CD14-positive monocyte (primary cell): Measurements from ENCODE around the gene LDB1. TPM values are rescaled to one million over a fixed set of nuclear protein-coding genes. Genes with fewer than 3 reads are reported as not detected.

Experiments
- DNase-seq, 3 donors: peaks; one replicate each; pipeline ENCODE4 v3.0.0-alpha.2; 2011 to 2022
- H2AFZ ChIP-seq: 2 replicates; pipeline ENCODE4 v1.6.0; 2012; ENCODE audit warnings: mild to moderate bottlenecking, low read depth, low read length, inconsistent platforms; ENCODE audit not compliant: insufficient read depth, poor library complexity, severe bottlenecking
- H3K27ac ChIP-seq, 2 donors: 1 replicate in 1 of 2; 2 replicates in 1 of 2; pipeline ENCODE4 v1.5.1; 2012 to 2013; ENCODE audit warnings: low read length in 2 of 2, control low read depth in 1 of 2, inconsistent platforms in 1 of 2, low read depth in 1 of 2, mild to moderate bottlenecking in 1 of 2
- H3K27me3 ChIP-seq, 2 donors: one replicate each; pipeline versions ENCODE4 v1.6.0 to v1.6.1; 2011 to 2013; ENCODE audit warnings: low read length in 2 of 2; ENCODE audit not compliant: control insufficient read depth in 2 of 2, insufficient read depth in 2 of 2
- H3K36me3 ChIP-seq, 2 donors: replicated peaks in 1 of 2; 1 replicate in 1 of 2; 2 replicates in 1 of 2; pipeline versions ENCODE4 v1.5.1 to v1.6.1; 2012 to 2013; ENCODE audit warnings: low read length in 2 of 2, control low read depth in 1 of 2, inconsistent platforms in 1 of 2, mild to moderate bottlenecking in 1 of 2; ENCODE audit not compliant: insufficient read depth in 2 of 2, control insufficient read depth in 1 of 2
- H3K4me1 ChIP-seq, 2 donors: 1 replicate in 1 of 2; 2 replicates in 1 of 2; pipeline versions ENCODE4 v1.5.1 to v1.6.1; 2012 to 2013; ENCODE audit warnings: low read length in 2 of 2, control low read depth in 1 of 2, inconsistent platforms in 1 of 2, mild to moderate bottlenecking in 1 of 2, moderate library complexity in 1 of 2; ENCODE audit not compliant: insufficient read depth in 2 of 2, control insufficient read depth in 1 of 2
- H3K4me2 ChIP-seq: replicated peaks from 2 replicates; pipeline ENCODE3; 2012; ENCODE audit warnings: low read length, moderate library complexity, mild to moderate bottlenecking; ENCODE audit not compliant: poor library complexity, severe bottlenecking; ENCODE audit errors: extremely low read depth
- H3K4me3 ChIP-seq, 3 experiments: fragments of 200-600 bp in 1 of 3; sonication (generic) in 1 of 3; replicated peaks in 1 of 3; 1 replicate in 2 of 3; 2 replicates in 1 of 3; pipeline ENCODE4 v1.5.1; 2011 to 2013; ENCODE audit warnings: low read length in 3 of 3, mild to moderate bottlenecking in 3 of 3, control low read depth in 2 of 3, low read depth in 2 of 3, inconsistent platforms in 1 of 3, moderate library complexity in 1 of 3
- H3K79me2 ChIP-seq: 2 replicates; pipeline ENCODE4 v1.6.0; 2012; ENCODE audit warnings: mild to moderate bottlenecking, control low read depth, inconsistent platforms, low read length, moderate library complexity; ENCODE audit not compliant: insufficient read depth
- H3K9ac ChIP-seq: 2 replicates; pipeline ENCODE4 v1.6.0; 2017; ENCODE audit warnings: low read length, mild to moderate bottlenecking; ENCODE audit not compliant: insufficient read depth, poor library complexity, severe bottlenecking
- H3K9me3 ChIP-seq, 2 donors: replicated peaks in 1 of 2; 1 replicate in 1 of 2; 2 replicates in 1 of 2; pipeline versions ENCODE4 v1.5.1 to v1.6.1; 2012 to 2013; ENCODE audit warnings: low read length in 2 of 2, control low read depth in 1 of 2; ENCODE audit not compliant: control insufficient read depth in 1 of 2, insufficient read depth in 1 of 2
- H4K20me1 ChIP-seq: 2 replicates; pipeline ENCODE4 v1.6.0; 2012; ENCODE audit warnings: mild to moderate bottlenecking, low read length, control low read depth, moderate library complexity; ENCODE audit not compliant: insufficient read depth
- H3K27ac Mint-ChIP-seq, 7 donors: one replicate each; pipeline ENCODE4 v1.8.0; 2020; ENCODE audit warnings: mild to moderate bottlenecking in 7 of 7, mixed read lengths in 7 of 7, moderate library complexity in 6 of 7, inconsistent platforms in 2 of 7
- H3K27me3 Mint-ChIP-seq, 3 donors: one replicate each; pipeline ENCODE4 v1.8.0; 2021 to 2022; ENCODE audit warnings: low read depth in 3 of 3, mild to moderate bottlenecking in 3 of 3, mixed read lengths in 3 of 3, moderate library complexity in 3 of 3, inconsistent platforms in 1 of 3
- H3K36me3 Mint-ChIP-seq, 2 donors: one replicate each; pipeline ENCODE4 v1.8.0; 2020; ENCODE audit warnings: mixed read lengths in 2 of 2, inconsistent platforms in 1 of 2, mild to moderate bottlenecking in 1 of 2
- H3K4me1 Mint-ChIP-seq: one replicate; pipeline ENCODE4 v1.8.0; 2020; ENCODE audit warnings: mild to moderate bottlenecking, mixed read lengths
- H3K4me3 Mint-ChIP-seq, 2 donors: one replicate each; pipeline ENCODE4 v1.8.0; 2020; ENCODE audit warnings: mild to moderate bottlenecking in 2 of 2, mixed read lengths in 2 of 2, moderate library complexity in 1 of 2
- H3K9me3 Mint-ChIP-seq, 7 donors: one replicate each; pipeline ENCODE4 v1.8.0; 2020 to 2022; ENCODE audit warnings: mixed read lengths in 7 of 7, mild to moderate bottlenecking in 6 of 7, moderate library complexity in 6 of 7, inconsistent platforms in 2 of 7
- CTCF ChIP-seq: fragments of 200-600 bp; IDR thresholded peaks from one replicate; pipeline ENCODE4 v1.8.0; 2022; ENCODE audit warnings: antibody characterized with exemption, mild to moderate bottlenecking
- WGBS: methylation state at CpG from one replicate; pipeline ENCODE4 v1.1.5; 2013; ENCODE audit warnings: missing lambda C conversion rate; ENCODE audit not compliant: insufficient coverage; 5-methylcytosine and 5-hydroxymethylcytosine counted together
- intact Hi-C, 2 donors: fragments of 100-400 bp; cut with micrococcal nuclease; formaldehyde crosslinking; loops; one replicate each; pipeline versions ENCODE4 v1.15.0 to v1.15.1; 2023
- polyA plus RNA-seq, 3 donors: library from polyadenylated mRNA; depleted of rRNA in 1 of 3; unstranded in 2 of 3; stranded (reverse) in 1 of 3; fragments of 300-500 nt in 2 of 3; fragments of >200 nt in 1 of 3; fragmentation: Illumina TruSeq in 2 of 3; gene quantifications; 1 replicate in 2 of 3; 2 replicates in 1 of 3; pipeline ENCODE4 v1.2.3, GENCODE V29; 2012 to 2021

LDB1 gene
- polyA plus RNA-seq, 3 donors, result 8.7 to 103 (median 21.9) TPM

GRCh38 chr10:102086196-102086595, 34.0 kb downstream of the LDB1 start:
- Mint-ChIP-seq H3K27ac (peak overlapping the region in 3 of 7 donors; percentile 46 to 80 (median 80)), H3K4me1 (peaks cover 8% of the 10 kb centered on the region), H3K27me3 (no peaks in the 10 kb centered on the region), H3K4me3 (no peak overlapping the region), H3K36me3 (peaks cover 2 to 4% of the 10 kb centered on the region in 2 donors), H3K9me3 (no peaks in the 10 kb centered on the region)
- no peak for TF ChIP-seq CTCF
- WGBS, result 100% methylated on average over 2 of the region's 8 CpGs
- H3K4me3 ChIP-seq, result no peak overlapping the region
- H2AFZ ChIP-seq, result no peak overlapping the region
- no peaks in the 10 kb centered on the region for H3K27me3 ChIP-seq
- intact Hi-C loops, result no loop called here
- no peaks in the 10 kb centered on the region for H4K20me1 ChIP-seq
- no peak overlapping the region for H3K9ac ChIP-seq
- H3K9me3 ChIP-seq, result no peaks in the 10 kb centered on the region
- no peak overlapping the region for H3K4me2 ChIP-seq
- peaks cover 6 to 16% of the 10 kb centered on the region in 2 donors for H3K4me1 ChIP-seq
- no peak for DNase-seq
- H3K79me2 ChIP-seq, result no peaks in the 10 kb centered on the region
- no peaks in the 10 kb centered on the region for H3K36me3 ChIP-seq
- no peak overlapping the region for H3K27ac ChIP-seq

GRCh38 chr10:102085336-102085735, 34.8 kb downstream of the LDB1 start:
- Histone ChIP-seq H3K79me2 (no peaks in the 10 kb centered on the region), H3K4me3 (no peak overlapping the region), H2AFZ (no peak overlapping the region), H3K27ac (no peak overlapping the region), H3K27me3 (no peaks in the 10 kb centered on the region), H3K4me2 (no peak overlapping the region), H3K9me3 (no peaks in the 10 kb centered on the region), H3K36me3 (no peaks in the 10 kb centered on the region), H3K4me1 (peaks cover 6 to 16% of the 10 kb centered on the region in 2 donors), H4K20me1 (no peaks in the 10 kb centered on the region), H3K9ac (no peak overlapping the region)
- no peaks in the 10 kb centered on the region for H3K27me3 Mint-ChIP-seq
- no peak for TF ChIP-seq CTCF
- peaks cover 0 to under 1% (median 0%) of the 10 kb centered on the region in 7 donors for H3K9me3 Mint-ChIP-seq
- H3K36me3 Mint-ChIP-seq, result peaks cover 2% of the 10 kb centered on the region in 2 donors
- peaks cover 8% of the 10 kb centered on the region for H3K4me1 Mint-ChIP-seq
- peak in 2 of 3 donors; percentile 57 to 70 for DNase-seq
- intact Hi-C loops, result no loop called here
- peak overlapping the region in 3 of 7 donors; percentile 46 to 80 (median 80) for H3K27ac Mint-ChIP-seq
- H3K4me3 Mint-ChIP-seq, result no peak overlapping the region
- WGBS, result no CpG with 5 or more reads among the region's 3 CpGs
